Loucy (cell line): ENCODE results near the gene JUP.

Experiments
- EZH2phosphoT487 ChIP-seq: fragments of 200-600 bp; IDR thresholded peaks from 2 replicates; pipeline ENCODE4 v1.6.1; 2018; ENCODE audit warnings: antibody characterized with exemption, mild to moderate bottlenecking, moderate library complexity, borderline replicate concordance
- TF ChIP-seq, protein P1 (sequence below): fragments of 200-600 bp; sonication (generic); conservative IDR thresholded peaks from 2 replicates; pipeline ENCODE4 v1.5.1; 2014; ENCODE audit warnings: mild to moderate bottlenecking, antibody characterized with exemption, low read length

DNA sequence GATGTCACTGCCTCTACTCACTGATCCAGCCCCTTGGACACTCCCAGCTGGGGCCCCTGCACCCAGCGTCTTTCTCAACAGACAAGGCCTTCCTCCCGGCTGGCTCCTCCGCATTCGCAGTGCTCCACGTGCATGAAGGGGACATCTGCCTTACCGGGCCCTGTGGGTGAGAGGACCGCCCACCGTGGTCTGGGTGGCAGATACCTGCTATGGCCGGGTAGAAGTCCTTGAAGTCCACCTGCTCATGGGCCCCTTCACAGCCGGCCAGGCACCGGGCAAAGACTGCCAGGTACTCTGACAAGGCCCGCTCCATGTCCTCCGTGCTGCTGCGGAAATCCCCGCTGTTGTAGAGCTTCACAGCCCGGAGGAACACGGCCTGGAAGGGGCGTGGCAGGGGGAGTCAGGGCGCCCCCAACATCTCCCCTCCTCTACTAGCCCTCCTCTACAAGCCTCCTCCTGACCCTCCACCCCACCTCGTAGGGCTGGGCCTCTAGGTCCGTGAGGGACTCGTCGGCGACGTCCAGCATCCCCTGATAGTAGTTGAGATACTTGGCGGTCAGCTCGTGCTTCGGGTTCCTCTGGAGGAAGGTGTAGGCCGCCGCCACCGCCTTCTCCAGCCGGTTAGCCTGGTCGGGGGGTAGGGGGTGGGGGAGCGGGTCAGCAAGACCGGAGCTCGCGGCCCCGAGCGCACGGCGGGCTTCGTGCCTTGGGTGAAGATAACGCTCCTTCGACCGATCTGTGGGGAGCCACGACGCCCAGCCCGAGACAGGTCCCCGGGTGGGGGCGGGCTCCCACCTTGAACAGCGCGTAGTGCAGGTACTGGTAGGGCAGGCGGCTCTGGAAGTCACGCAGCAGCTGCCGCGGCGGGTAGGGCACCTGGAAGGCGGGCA is 24.4 kb upstream of the JUP start:
- TF ChIP-seq, protein P1, sequence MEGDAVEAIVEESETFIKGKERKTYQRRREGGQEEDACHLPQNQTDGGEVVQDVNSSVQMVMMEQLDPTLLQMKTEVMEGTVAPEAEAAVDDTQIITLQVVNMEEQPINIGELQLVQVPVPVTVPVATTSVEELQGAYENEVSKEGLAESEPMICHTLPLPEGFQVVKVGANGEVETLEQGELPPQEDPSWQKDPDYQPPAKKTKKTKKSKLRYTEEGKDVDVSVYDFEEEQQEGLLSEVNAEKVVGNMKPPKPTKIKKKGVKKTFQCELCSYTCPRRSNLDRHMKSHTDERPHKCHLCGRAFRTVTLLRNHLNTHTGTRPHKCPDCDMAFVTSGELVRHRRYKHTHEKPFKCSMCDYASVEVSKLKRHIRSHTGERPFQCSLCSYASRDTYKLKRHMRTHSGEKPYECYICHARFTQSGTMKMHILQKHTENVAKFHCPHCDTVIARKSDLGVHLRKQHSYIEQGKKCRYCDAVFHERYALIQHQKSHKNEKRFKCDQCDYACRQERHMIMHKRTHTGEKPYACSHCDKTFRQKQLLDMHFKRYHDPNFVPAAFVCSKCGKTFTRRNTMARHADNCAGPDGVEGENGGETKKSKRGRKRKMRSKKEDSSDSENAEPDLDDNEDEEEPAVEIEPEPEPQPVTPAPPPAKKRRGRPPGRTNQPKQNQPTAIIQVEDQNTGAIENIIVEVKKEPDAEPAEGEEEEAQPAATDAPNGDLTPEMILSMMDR: no peak
- no peak for TF ChIP-seq EZH2phosphoT487
